Measurements from ENCODE around the gene EHBP1.

The EHBP1 gene

DNA sequence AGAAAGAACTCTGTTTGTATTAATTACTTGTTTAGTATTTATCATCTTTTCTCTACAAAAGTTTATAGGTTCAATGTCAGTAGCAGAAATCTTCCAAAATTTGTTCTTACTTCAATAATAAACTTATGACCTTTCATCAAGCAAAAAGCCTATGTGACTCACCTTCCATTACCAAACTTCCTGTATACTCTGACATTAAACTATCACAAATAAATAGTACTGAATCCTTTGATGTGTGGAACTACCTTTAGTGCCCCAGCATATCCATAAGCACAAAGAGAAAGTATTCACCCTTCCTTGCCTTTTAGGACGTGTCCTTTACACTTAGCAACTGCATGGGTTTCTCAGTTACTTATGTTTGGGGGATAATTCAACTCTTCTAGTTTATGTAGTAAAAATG, 166.0 kb downstream of the EHBP1 start:
- no peak for TF ChIP-seq FOXP2 (optimal IDR thresholded peaks at IDR 0.05; ENCODE audit: borderline replicate concordance, extremely low read depth, extremely low read length, insufficient read depth)
- TF ChIP-seq SIN3A (IDR thresholded peaks at IDR 0.05; ENCODE audit: borderline replicate concordance, insufficient read depth, low read length): no peak
- TF ChIP-seq, protein P1, sequence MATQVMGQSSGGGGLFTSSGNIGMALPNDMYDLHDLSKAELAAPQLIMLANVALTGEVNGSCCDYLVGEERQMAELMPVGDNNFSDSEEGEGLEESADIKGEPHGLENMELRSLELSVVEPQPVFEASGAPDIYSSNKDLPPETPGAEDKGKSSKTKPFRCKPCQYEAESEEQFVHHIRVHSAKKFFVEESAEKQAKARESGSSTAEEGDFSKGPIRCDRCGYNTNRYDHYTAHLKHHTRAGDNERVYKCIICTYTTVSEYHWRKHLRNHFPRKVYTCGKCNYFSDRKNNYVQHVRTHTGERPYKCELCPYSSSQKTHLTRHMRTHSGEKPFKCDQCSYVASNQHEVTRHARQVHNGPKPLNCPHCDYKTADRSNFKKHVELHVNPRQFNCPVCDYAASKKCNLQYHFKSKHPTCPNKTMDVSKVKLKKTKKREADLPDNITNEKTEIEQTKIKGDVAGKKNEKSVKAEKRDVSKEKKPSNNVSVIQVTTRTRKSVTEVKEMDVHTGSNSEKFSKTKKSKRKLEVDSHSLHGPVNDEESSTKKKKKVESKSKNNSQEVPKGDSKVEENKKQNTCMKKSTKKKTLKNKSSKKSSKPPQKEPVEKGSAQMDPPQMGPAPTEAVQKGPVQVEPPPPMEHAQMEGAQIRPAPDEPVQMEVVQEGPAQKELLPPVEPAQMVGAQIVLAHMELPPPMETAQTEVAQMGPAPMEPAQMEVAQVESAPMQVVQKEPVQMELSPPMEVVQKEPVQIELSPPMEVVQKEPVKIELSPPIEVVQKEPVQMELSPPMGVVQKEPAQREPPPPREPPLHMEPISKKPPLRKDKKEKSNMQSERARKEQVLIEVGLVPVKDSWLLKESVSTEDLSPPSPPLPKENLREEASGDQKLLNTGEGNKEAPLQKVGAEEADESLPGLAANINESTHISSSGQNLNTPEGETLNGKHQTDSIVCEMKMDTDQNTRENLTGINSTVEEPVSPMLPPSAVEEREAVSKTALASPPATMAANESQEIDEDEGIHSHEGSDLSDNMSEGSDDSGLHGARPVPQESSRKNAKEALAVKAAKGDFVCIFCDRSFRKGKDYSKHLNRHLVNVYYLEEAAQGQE (IDR thresholded peaks at IDR 0.05; ENCODE audit: insufficient read depth in 1 of 2, low read depth in 2 of 2, low read length in 2 of 2): no peak
- no peak for TF ChIP-seq TAF1 (IDR thresholded peaks at IDR 0.05; ENCODE audit: borderline replicate concordance, insufficient read depth, low read length)
- no peak for TF ChIP-seq POLR2AphosphoS5 (IDR thresholded peaks at IDR 0.05; ENCODE audit: low read depth, low read length)

DNA sequence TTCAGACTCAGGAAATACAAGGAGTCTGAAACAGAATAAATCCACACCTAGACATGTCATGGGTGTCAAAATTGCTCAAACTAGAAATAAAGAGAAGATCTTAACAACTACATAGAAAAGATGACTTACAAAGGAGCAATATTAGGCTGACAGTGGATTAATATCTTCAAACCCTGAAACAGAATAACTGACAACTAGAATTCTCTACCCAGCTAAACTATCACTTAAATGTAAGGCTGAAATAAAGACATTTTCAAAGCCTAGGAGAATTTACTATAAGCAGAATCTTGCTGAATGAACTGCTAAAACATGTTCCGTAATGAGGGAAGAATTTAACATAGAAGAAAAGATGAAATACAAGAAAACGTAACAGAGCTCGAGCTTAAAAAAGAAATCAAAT, 168.1 kb downstream of the EHBP1 start:
- TF ChIP-seq SIN3A (IDR thresholded peaks at IDR 0.05; ENCODE audit: borderline replicate concordance, insufficient read depth, low read length) (no peak), TAF1 (IDR thresholded peaks at IDR 0.05; ENCODE audit: borderline replicate concordance, insufficient read depth, low read length) (no peak), POLR2AphosphoS5 (IDR thresholded peaks at IDR 0.05; ENCODE audit: low read depth, low read length) (no peak), FOXP2 (optimal IDR thresholded peaks at IDR 0.05; ENCODE audit: borderline replicate concordance, extremely low read depth, extremely low read length, insufficient read depth) (no peak)
- TF ChIP-seq, protein P1 (IDR thresholded peaks at IDR 0.05; ENCODE audit: insufficient read depth in 1 of 2, low read depth in 2 of 2, low read length in 2 of 2): no peak

DNA sequence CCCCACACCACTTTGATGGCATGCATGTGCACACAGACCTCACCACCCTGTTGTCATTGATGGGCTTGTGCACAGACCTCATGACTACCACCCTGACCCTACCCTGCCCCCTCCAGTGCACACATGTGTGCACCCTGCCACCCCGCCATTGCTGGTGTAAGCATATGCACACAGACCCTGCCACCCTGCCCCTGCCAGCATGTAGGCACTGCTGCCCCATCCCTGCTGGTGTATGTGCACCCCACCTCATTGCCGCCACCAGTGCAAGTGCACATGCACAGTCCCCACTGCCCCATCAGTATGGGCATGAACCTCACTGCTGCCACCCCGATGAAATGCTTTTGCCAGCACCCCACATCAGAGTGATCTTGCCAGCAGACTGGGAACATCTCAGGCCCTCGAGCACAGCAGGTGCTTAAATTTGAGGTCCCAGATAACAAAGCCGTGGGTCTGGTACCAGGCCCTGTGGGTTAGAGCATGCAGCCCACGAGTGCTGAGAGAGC, 169.4 kb downstream of the EHBP1 start:
- TF ChIP-seq FOXP2 (optimal IDR thresholded peaks at IDR 0.05; ENCODE audit: borderline replicate concordance, extremely low read depth, extremely low read length, insufficient read depth): no peak
- no peak for TF ChIP-seq POLR2AphosphoS5 (IDR thresholded peaks at IDR 0.05; ENCODE audit: low read depth, low read length)
- no peak for TF ChIP-seq SIN3A (IDR thresholded peaks at IDR 0.05; ENCODE audit: borderline replicate concordance, insufficient read depth, low read length)
- TF ChIP-seq, protein P1 (IDR thresholded peaks at IDR 0.05; ENCODE audit: insufficient read depth in 1 of 2, low read depth in 2 of 2, low read length in 2 of 2): no peak
- TF ChIP-seq TAF1 (IDR thresholded peaks at IDR 0.05; ENCODE audit: borderline replicate concordance, insufficient read depth, low read length): no peak

DNA sequence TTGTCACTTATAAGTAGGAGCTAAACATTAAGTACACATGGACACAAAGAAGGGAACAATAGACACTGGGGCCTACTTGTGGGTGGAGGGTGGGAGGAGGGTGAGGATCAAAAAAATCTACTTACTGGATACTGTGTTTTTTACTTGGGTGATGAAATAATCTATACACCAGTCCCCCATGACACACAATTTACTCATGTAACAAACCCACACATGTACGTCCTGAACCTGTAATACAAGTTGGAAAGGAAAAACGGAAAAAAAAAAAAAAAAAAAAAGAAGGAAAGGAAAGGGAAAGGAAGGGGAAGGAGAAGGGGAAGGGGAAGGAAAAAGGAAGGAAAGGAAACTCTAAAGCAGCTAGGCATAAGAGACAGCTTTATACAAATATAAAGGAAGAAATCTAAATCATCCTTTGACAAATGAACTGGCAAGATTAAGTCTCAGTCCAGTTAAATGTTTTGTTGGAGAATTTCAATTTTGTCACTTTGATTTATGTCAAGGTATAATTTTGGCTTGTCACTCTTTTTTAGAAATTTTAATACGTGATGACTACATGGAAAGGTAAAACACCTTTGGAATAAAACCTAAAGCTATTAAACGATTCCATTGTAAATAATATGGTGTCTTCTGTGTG, 175.8 kb downstream of the EHBP1 start:
- TF ChIP-seq SIN3A (IDR thresholded peaks at IDR 0.05; ENCODE audit: borderline replicate concordance, insufficient read depth, low read length): no peak
- TF ChIP-seq TAF1 (IDR thresholded peaks at IDR 0.05; ENCODE audit: borderline replicate concordance, insufficient read depth, low read length): no peak
- TF ChIP-seq, protein P1 (IDR thresholded peaks at IDR 0.05; ENCODE audit: insufficient read depth in 1 of 2, low read depth in 2 of 2, low read length in 2 of 2): no peak
- TF ChIP-seq FOXP2 (optimal IDR thresholded peaks at IDR 0.05; ENCODE audit: borderline replicate concordance, extremely low read depth, extremely low read length, insufficient read depth): no peak
- TF ChIP-seq POLR2AphosphoS5 (IDR thresholded peaks at IDR 0.05; ENCODE audit: low read depth, low read length): no peak
